GM19043 (cell line): ENCODE measurements around the gene TTC34.

Experiments used
- ATAC-seq: cut with Tn5 transposase; IDR thresholded peaks from one replicate; pipeline ENCODE4 v1.9.1; 2021; ENCODE audit warnings: low read depth; ENCODE audit not compliant: unreplicated experiment

Gene TTC34

GRCh38 chr1:2644591-2645101, 156.8 kb downstream of the TTC34 start:
- ATAC-seq, result no peak

GRCh38 chr1:2644171-2644570, 157.3 kb downstream of the TTC34 start:
- no peak for ATAC-seq

GRCh38 chr1:2643414-2644077, 157.9 kb downstream of the TTC34 start:
- no peak for ATAC-seq

- peak; percentile 90 for ATAC-seq
These were observed 158.7 kb downstream of the TTC34 start for GRCh38 chr1:2642560-2643413.

DNA sequence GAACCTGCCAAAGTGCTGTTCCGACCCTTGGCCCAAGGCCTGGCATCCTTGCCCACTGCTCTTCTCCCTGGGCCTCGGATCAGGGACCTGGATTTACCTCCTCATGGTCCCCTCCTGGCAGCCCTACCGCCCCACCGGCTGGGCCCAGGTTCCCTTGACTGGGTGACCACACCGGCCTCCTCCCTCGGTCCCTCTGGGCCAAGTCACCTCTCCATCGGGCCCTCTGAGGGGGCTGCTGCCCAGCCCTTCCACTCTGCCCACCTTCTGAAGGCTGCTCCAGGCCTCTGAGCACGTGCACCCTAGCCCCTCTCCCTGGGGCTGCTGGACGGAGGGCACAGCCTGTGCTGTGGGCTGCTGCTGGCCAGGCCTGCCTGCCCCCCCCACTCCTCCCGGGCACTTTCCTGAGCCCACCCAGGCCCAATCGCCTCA, 159.3 kb downstream of the TTC34 start:
- no peak for ATAC-seq

- ATAC-seq, result no peak
These were observed 159.9 kb downstream of the TTC34 start for GRCh38 chr1:2641381-2642130.

- no peak for ATAC-seq
These were observed 160.9 kb downstream of the TTC34 start for GRCh38 chr1:2640626-2641025.

DNA sequence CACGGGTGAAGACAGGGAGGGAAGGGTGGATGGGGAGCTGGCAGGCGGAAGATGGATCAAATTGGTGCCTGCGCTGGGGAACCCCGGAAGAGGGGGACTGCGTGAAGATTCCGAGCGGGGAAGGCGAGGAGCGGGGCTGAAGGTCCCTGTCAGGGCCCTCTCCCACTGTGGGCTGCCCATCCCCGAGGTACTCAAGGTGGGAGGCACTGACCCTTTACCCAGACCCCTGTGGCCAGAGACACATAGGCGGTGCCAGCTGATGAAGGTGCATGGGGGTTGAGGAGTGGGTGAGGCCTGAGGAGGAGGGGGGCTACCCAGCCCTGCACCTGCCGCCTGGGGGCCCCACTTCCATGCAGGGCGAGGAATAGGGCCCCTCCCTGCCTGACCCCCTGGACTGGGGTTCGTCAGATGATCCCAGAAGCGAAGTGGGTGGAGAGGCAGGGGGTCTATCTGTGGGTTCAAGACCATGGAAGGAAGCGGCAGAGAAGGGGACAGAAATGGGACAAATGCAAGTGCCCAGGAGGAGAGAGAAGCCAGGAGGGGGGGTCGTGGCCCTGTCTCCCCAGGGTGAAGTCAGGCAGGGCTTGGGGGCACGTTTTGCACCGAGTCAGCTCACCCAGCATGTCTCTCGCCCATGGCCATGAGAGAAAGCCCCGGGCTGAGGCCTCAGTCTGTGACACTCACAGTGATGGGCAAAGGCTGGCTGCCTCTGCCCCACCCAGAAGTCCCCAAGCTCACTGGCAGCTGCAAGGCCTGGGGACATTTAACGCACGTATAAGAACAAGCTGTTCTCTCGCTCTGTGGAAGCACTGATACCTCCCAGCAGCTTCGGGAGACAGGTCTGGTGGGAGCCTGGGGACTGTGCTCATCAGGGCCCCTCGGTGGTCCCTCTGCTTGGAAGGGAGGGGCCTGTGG, 161.6 kb downstream of the TTC34 start:
- ATAC-seq, result no peak

DNA sequence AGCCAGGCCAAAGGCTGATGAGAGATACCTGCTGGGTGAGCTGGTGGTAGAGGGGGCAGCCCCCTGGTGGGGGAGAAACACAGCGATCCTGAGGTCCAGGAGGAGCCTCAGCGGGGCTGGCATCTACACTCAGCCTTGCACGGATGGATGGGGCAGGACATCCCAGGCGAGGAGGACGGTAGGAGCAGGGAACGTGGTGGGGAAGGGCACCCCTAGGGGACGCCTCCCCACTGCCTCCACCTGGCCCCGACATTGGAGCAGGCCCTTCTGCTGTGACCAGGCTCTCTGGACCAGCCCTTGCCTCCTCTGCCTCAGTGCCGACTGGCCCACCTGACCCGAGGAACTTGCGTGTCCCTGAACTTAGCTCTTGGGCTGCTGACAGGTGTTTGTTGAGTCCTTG, 162.3 kb downstream of the TTC34 start:
- no peak for ATAC-seq

DNA sequence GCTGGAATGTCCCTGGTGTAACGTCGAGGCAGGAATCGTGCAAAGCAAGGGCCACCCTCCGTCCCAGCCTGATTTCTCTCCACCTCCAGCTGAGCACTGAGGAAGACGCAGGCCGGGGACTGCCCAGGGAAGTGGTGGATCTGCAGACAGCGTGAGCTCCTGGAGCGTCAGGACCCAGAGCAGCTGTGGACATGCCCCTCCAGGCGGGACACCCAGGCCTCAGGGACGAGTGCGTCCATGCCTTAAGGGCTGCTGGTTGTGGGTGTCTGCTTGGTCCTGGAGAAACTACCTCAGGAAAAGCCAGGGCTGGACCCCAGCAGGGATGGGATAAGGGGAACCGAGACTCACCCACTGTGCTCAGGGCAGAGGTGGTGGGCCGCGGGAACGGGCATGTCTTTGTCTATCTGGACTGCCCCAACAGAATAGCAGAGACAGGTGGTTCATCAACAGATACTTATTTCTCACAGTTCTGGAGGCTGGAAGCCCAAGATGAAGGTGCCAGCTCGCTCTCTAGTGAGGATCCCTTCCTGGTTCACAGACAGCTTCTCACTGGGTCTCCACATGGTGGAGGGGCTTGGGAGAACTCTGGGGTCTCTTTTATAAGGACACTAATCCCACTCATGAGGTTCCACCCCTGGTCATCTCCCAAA, 162.9 kb downstream of the TTC34 start:
- ATAC-seq, result no peak

DNA sequence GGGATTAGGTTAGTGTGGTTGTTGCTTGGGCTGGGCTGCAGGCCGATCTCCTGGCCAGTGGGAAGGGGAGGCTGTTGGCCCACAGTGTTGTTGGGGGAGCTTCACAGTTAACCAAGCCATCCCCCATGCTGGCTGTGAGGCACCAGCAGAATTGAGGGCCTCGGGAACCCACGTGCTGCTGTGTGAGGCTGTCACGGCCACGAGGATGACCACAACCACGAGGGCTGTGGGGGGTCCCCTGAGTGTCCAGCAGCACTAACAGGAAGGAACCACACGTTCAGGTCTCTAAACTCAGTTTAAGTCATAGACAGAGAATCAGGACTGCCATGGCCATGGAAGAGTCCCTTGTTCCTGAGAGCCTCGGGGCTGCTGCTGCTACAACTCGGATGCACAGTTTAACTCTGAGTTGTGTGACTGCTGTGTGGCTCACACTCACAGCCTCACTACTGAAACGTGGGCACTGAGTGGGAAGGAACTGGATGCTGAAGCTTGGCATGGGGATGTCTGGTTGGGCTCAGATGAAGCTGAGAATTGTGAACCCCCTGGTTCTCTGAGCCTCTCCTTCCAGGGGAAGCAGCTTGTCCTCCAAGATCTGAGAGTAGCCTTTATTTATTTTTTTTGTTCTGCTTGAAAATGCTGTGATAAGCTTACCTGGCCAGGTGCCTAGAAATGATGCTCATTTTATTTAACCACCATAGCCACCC, 163.9 kb downstream of the TTC34 start:
- no peak for ATAC-seq

DNA sequence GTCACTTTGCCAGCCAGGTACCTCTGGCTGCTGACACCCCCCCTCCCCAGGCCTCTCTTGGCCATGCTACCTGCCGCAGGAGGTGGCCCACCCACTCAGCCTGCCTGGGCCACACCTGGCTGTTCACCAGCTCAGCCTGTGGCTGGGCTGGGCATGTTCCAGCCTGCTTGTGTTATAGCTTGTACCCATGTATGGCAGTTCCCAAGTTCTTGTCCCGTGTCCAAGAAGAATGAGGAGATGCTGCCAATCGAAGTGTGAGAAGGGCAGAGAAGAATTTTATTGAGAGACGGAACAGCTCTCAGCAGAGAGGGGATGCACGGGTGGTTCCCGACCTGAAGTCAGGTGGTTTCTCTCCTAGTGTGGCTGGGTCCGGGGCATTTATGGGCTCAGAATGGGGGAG, 164.8 kb downstream of the TTC34 start:
- ATAC-seq, result no peak

DNA sequence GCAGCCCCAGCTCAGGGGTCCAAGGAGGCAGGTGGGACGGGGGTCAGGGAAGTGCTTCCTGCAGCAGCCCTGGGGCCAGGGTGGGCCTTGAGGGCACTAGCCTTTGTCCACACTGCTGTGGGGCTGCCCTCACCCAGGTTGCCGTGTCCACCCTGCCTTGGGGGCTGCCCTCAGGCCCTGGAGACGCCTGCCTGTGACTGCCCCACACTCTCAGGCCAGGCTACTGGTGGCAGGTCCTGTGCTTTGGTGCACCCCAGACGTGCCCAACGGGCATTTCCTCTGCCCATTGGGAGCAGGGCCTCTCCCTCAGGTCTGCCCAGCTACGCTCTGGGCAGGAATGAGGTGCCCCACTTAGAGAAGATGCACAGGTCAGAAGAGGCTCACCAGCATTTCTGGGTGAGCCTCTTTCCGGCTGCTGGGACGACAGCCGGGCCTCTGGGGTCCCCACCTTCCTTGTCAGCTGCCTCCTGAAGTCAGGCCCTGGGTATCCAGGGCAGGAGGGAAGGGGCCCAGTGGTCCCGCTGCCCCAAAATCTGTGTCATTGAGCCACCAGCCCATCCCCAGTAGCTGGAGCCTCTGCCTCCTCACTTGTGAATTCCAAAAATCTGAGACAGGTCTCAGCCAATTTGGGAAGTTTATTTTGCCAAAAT, 166.0 kb downstream of the TTC34 start:
- no peak for ATAC-seq

DNA sequence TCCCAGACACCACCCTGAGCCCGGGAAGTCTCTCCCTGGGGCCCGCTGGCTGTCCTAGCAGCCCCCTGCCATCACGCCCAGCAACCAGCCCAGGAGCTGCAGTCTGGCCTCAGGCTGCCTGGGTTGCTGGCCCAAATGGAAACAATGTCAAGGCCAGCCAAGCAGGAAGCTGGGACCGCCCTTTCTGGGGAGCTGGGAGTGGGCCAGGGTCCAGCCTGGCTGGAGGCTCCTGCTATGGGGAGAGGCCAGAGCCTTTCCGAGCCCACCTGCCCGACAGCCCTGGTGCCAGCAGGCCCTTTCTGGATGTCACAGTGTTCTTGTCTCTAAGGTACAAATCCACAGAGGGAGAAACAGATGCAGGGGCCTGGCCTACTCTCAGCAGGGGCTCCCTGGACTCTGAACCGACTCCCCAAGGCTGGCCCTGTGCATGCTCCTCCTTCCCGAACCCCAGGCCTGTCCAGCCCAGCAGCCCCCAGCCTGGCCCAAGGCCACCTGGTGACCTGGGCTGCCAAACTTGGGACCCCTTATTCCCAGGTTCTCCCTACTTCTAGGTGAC, 167.5 kb downstream of the TTC34 start:
- no peak for ATAC-seq

DNA sequence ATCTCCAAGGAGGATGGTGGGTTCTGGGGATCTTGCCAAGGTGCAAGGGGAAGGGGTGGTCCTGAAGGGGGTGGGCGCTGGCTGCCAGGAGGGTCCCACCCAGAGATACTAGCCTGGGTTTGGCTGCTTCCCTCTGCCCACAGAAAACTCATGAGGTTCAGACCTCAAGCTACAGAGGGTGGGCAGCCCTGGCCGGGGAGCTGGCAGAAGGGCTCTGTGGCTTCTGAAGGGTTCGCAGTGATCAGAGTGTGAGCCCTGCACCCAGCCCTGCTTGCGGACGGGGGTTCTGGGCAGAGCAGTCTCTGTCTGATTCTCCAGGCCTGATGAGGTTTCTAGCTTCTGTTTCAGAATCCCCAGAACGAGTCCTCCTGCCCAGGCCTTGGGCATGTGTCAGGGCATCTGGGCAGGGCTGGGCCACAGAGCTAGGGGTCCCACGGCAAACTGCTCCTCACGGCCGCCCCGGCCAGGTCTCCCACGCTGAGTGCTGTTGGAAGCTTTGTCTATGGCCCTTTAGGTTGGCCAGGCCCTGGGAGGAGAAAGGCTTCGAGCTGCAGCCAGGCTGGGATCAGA, 168.0 kb downstream of the TTC34 start:
- ATAC-seq, result no peak

DNA sequence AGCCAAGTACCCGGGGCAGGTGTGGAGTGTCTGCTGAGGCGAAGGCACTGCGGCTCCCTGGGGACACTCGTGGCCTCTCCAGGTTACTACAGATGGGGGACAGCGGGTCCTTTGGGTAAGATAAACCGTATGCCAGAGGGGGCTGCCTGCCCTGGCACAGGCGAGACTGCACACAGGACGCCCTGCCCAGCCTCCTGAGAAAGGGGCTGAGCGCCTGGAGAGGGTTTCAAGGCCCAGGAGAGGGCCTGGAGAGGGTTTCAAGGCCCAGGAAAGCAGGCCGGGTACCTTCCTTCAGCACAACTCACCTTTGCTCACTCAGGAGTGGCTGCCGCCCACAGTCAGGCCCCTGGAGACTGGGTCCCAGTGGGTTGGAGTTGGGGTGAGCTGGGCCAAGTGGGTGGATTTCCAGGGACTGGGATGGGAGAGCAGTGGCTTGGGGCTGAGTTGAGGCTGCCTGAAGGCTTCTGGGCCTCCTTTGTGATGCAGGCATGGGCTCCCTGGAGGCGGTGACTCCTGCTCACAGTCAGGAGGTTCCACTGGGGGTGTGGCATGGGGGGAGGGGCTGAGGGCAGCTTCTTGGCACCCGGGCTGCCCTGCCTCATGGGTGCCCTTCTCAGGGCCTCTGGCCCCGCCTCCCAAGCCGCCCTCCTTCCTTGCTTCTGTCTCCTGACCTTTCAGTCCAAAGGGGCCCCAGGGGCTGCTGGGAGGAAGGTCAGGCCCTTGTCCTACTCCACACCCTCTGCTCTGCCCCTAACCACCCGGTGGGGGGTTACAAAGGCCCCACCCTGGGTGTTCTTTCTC, 168.7 kb downstream of the TTC34 start, which contains the start of gene MMEL1:
Gene MMEL1 (minus strand): TSS at position 456 of the 801 bp plus-strand sequence. CDS start 3,532 bp downstream, outside the sequence.
- ATAC-seq, result no peak

DNA sequence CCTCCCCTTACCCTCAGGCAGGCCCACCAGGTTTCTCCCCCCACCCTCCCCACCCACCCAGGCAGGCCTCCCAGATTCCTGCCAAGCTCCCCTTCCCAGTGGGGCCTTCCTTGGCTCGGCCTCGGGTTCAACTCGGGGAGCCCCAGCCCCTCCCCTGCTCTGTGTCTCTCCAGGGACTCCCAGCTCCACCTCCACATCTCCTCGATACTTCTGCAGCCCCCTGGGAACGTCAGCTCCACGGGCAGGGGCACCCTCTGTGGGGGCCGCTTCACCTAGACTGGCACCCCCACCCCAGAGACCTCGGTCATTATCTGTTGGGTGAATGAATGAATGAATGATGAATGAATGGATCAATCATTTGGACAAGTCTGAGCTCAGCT, 169.5 kb downstream of the TTC34 start:
- no peak for ATAC-seq
